Measurements from ENCODE around the gene MSL1. TPM values are rescaled to one million over a fixed set of nuclear protein-coding genes. Genes with fewer than 3 reads are reported as not detected.

Gene MSL1
- total RNA-seq, 1 experiment from 2014 or later = 96.3 TPM

- Histone ChIP-seq H3K9me3 (ENCODE audit: control insufficient read depth, insufficient read depth, low read depth, low read length) (no peaks in the 10 kb centered on the region), H3K4me1 (ENCODE audit: control insufficient read depth, insufficient read depth, low read length) (peaks cover 10% of the 10 kb centered on the region), H3K4me3 (ENCODE audit: low read depth in 2 of 2, low read length in 2 of 2) (no peak overlapping the region), H3K36me3 (ENCODE audit: control insufficient read depth, insufficient read depth, low read length) (no peaks in the 10 kb centered on the region), H3K27me3 (ENCODE audit: control insufficient read depth, insufficient read depth, low read length) (no peaks in the 10 kb centered on the region), H3K27ac (ENCODE audit: low read length) (no peak overlapping the region)
- TF ChIP-seq CTCF (IDR thresholded peaks at IDR 0.05) (no peak), REST (IDR thresholded peaks at IDR 0.05; ENCODE audit: insufficient read depth in 1 of 2, low read depth in 2 of 2, low read length in 1 of 2) (no peak), SIN3A (IDR thresholded peaks at IDR 0.05; ENCODE audit: borderline replicate concordance, insufficient read depth, low read depth, low read length) (no peak), POLR2AphosphoS5 (IDR thresholded peaks at IDR 0.05; ENCODE audit: low read depth, low read length) (no peak), TCF7L2 (IDR thresholded peaks at IDR 0.05; ENCODE audit: low read depth, low read length) (no peak)
- in situ Hi-C loops (cut with HindIII; ENCODE audit: low pct_unique_long_range_greater_than_20kb, low sequenced_read_pairs) = no loop called here
- no peak for ATAC-seq
- no peak for DNase-seq (ENCODE audit: low read depth, low spot score)
- CTCF ChIA-PET = interaction anchor here (1.0 to 1.6 kb wide), 4 partner anchors 11 to 73 kb away, joined by 4 to 13 read pairs (median 6); partner anchors contain the start of gene CSF3
- intact Hi-C loops (cut with micrococcal nuclease; ENCODE audit: unreplicated experiment) = no loop called here
- POLR2A ChIA-PET = no interaction called here
- BruUV-seq (replicated peaks) = no TSS peak
Measured at GRCh38 chr17:40087049-40087794, 34.5 kb upstream of the MSL1 start.

GRCh38 chr17:40087903-40088718 is 33.7 kb upstream of the MSL1 start:
- Histone ChIP-seq H3K9me3 (ENCODE audit: control insufficient read depth, insufficient read depth, low read depth, low read length) (no peaks in the 10 kb centered on the region), H3K4me3 (ENCODE audit: low read depth in 2 of 2, low read length in 2 of 2) (no peak overlapping the region), H3K4me1 (ENCODE audit: control insufficient read depth, insufficient read depth, low read length) (peaks cover 18% of the 10 kb centered on the region), H3K27me3 (ENCODE audit: control insufficient read depth, insufficient read depth, low read length) (no peaks in the 10 kb centered on the region), H3K36me3 (ENCODE audit: control insufficient read depth, insufficient read depth, low read length) (0 out of 2 replicates have a peak, but pooled peaks cover 1% of the 10 kb centered on the region), H3K27ac (ENCODE audit: low read length) (no peak overlapping the region)
- ATAC-seq (no peak), DNase-seq (ENCODE audit: low read depth, low spot score) (no peak)
- POLR2A ChIA-PET = no interaction called here
- no TSS peak for BruUV-seq (replicated peaks)
- TF ChIP-seq TCF7L2 (IDR thresholded peaks at IDR 0.05; ENCODE audit: low read depth, low read length) (no peak), POLR2AphosphoS5 (IDR thresholded peaks at IDR 0.05; ENCODE audit: low read depth, low read length) (no peak), SIN3A (IDR thresholded peaks at IDR 0.05; ENCODE audit: borderline replicate concordance, insufficient read depth, low read depth, low read length) (no peak), REST (IDR thresholded peaks at IDR 0.05; ENCODE audit: insufficient read depth in 1 of 2, low read depth in 2 of 2, low read length in 1 of 2) (no peak), CTCF (IDR thresholded peaks at IDR 0.05) (no peak)
- in situ Hi-C loops (cut with HindIII; ENCODE audit: low pct_unique_long_range_greater_than_20kb, low sequenced_read_pairs) (no loop called here), intact Hi-C loops (cut with micrococcal nuclease; ENCODE audit: unreplicated experiment) (no loop called here)
- CTCF ChIA-PET = interaction anchor here (1.0 kb wide), 1 partner anchor 12 kb away, joined by 4 read pairs; no protein-coding TSS in a partner anchor

Measured in Panc1 (cell line).